NCI-H187 treated with DMSO at 0.1 percent for 48 hours (cell line): ENCODE measurements around the gene PTPRN2.

Experiments used
- DNase-seq: peaks from one replicate; lab custom pipeline; 2025; lab: John Stamatoyannopoulos, UW

The PTPRN2 gene

DNA sequence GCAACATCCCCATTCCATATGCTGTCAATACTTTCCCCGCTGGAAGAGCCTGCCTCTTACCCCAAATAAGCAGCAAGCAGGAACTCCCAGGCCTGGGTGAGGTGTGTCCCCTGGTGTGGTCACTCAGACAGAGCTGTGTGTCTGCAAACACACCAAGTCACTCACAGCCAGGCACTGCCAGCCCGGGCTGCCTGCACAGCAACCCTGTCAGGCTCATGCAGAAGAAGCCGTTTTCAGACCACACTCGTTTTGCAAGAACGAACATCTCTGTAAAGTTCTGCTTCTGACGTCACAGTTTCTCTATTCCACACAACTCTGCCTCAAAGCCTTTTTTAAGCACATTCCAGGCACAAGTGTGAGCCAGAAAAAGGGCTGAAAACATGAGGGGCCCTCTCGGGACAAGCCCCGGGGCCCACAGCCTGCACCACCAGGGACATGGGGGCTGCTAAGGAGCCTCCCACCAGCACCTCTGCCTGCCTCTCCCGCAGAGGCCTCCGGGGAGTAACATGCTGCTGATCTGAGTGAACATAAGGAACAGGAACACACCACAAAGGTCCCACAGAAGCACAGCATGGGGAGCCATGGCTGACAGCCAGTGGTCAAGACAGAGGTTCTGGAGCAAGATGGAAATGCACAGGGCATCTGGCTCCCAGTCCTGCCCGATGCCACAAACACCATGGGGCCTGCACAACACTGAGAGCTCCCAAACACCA, 11.4 kb downstream of the PTPRN2 start:
- DNase-seq, result no peak

GRCh38 chr7:158574308-158575036, 13.2 kb downstream of the PTPRN2 start:
- no peak for DNase-seq

GRCh38 chr7:158573310-158573709, 14.3 kb downstream of the PTPRN2 start:
- no peak for DNase-seq

DNA sequence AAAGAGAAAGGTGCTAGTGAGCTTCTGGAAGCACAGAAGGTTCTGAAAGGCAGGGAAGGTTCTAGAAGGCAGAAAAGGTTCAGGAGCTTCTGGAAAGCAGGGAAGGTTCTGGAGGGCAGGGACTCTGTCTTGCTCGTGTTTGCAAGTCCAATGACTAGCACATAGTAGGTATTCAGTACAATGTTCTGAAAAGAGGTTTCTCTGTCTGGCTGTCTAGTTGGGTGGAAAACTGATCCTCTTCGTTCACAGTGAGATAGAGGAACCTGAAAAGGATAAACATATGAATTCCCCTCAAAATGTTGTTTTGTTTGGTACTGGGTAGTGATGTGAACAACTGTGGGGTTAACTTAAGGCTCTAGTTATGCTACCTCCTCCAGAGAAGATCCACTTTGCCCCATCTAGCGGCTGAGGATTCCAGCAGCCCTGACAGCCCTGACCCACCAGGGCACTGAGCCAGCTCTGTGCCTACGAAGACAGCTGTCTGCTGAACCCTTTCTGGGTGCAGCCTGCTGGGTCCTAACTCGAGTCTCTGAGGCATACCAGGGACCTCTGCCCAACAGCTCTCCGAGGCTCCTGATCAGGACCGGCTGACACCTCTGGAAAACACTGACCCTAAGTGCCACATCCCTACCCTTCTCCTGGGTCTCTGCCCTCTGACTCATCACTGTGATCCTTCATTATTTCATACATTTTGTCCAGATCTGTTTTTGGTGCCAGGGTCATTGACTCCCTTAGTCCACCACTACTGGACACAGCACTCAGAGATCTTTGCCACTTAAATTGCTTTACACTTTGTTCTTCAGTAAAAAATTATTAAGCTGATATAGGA, 15.4 kb downstream of the PTPRN2 start:
- no peak for DNase-seq

- DNase-seq, result no peak
Measured at GRCh38 chr7:158570449-158571170, 17.0 kb downstream of the PTPRN2 start.

- DNase-seq, result no peak
Measured at GRCh38 chr7:158569858-158570323, 17.7 kb downstream of the PTPRN2 start.

DNA sequence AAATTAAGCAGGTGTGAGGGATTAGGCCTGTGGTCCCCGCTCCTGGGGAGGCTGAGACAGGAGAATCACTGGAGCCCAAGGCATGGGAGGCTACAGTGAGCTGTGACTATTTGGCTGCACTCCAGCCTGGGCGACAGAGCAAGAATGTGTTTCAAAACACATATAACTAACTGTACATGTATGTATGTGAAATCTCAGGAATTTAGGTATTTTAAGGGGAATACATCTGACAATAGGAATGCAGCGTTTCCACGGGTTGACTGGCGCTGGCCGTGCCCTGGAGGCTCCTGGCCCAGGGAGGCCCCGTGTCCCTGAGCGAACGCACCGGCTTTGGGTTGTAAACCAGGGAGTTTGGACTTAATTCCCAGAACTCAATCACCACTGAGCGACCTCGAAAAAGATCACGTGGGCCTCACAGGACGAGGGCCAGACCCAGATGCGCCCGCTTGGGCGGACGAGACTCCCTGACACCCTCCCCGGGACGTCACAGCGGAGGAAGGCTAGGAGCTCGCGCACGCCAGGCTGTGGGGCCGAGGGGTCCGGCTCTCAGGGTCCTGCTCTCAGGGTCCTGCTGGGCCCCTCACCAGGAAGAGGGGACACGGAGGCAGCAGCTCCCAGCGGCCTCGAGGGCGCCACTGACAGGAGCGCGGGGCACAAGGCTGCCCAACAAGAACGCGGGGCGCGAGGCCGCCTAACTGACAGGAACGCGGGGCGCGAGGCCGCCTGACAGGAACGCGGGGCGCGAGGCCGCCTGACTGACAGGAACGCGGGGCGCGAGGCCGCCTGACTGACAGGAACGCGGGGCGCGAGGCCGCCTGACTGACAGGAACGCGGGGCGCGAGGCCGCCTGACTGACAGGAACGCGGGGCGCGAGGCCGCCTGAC, 18.4 kb downstream of the PTPRN2 start:
- DNase-seq, result no peak

DNA sequence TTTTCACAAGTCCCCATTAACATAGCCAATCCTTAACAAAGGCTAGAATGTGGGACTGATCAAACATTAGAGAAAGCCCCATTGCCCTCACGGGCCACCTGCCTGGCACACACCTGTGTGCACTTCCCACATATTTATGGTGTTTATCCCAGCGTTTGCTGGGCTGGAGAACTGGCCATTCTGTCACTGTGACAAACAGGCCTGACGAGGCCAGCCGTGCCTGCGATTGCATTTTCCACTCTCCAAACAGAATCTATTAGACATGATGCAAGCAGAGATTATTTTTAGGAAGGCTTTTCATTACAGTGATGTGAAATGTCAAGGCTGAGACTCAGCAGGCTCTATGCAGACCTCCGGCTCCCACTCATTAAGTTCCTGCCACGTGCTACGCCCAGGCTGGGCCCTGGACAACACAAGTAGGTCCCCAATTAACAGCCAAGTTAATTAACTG, 20.4 kb downstream of the PTPRN2 start:
- no peak for DNase-seq

GRCh38 chr7:158564663-158565035, 23.0 kb downstream of the PTPRN2 start:
- DNase-seq, result no peak

DNA sequence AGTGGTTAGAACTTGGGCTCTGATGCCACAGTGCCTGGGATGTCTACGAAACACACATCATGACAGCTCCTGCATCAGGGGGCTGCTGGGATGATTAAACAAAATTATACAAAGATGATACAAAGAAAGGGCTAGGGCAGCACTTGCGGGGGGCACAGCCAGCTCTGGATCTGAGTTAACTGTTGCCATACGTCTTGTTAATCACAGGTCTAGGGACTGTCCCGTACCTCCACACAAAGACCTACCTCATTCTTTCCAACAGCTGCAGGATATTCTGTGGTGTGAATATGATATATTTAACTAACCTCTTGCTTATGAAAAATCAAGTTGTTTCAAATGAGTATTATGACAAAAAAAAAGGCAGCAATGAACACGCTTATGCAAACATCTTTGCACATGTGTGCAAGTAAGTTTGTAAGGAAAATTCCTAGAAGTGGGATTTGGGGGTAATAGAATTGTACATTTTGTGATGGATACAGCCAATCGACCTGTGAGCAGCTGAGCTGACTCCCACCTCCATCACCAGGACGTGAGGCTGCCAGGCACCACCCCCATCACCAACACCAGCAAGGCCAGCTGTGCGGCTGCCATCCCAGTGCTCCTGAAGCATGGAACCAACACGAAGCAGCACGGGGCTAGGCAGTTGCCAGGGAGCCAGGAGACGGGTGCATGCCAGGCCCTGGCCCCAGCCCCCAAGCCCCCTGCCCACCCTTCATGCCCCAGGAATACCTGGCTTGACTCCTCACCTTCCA, 23.5 kb downstream of the PTPRN2 start:
- no peak for DNase-seq

GRCh38 chr7:158563051-158563450, 24.6 kb downstream of the PTPRN2 start:
- no peak for DNase-seq

GRCh38 chr7:158562517-158562916, 25.1 kb downstream of the PTPRN2 start:
- DNase-seq, result no peak

DNA sequence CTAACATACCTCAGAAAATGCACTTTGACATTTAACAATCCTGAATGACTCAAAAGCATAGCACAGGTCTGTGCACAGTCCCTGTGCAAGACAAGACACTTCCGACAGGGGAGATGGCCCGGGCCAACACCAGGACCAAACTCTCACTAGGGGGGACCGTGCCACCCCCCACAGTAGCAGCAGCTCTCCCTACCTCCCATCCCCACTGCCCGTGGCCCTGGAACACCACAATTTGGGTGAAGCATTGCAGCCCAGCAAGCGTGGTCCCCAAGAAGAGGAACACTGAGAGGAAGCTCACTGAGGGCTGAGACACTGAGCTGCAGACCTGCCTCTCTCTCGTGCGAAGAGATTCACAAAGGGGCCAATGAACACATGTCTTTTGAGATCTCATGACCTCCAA, 26.0 kb downstream of the PTPRN2 start:
- no peak for DNase-seq

DNA sequence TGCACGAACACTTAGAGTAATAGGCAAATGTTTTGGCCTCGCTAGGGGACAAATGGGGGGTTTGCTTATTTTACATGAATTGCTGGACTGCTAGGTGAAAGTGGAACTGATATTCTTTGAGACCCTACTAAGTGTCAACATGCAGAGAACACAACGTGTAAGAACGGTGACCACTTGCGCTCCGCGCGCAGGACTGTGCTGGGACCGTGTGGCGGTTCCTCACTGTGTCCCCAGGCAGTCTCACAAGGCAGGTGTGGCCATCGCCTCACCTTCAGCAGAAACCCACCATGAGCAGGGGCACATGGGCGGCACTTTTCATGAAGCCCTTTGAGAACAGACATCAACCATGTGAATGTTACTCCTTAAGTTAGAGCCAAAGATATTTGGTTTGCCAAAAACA, 27.2 kb downstream of the PTPRN2 start:
- no peak for DNase-seq

DNA sequence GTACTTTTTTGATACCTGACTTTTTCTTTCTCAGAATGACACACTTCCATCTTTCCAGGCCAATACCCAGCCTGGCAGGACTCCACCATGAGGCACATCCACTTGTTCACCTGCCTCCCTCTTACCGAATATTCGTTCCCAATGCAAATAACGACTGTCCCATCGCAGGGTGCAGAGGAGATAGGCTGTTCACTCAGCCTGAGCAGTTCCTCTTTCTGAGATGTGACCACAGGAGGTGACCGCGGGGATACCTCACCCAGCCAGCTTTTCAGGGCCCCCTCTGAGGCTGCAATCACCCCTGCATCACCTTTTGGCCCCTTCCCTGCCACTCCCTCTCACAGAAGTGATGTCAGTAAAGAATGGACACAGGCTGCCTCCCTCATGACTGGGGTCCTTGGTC, 28.3 kb downstream of the PTPRN2 start:
- DNase-seq, result no peak

DNA sequence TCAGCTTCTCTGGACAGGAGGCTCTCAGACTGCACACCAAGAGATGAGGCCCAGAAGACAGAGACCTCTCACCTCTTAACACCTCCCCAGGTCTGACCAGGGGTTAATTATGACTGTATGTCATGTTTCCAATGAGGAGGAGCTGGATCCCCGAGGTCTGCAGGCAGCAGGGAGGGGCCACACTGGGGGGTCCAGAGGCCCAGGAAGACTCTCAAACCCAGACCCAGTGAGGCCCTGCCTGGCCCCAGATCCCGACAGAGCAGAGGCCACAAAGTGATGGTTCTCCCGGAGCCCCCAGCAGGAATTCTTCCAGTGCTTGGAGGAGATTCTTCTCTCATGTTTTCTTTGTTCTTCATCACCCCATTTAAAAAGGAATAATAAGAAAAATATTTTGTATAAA, 28.8 kb downstream of the PTPRN2 start:
- no peak for DNase-seq

DNA sequence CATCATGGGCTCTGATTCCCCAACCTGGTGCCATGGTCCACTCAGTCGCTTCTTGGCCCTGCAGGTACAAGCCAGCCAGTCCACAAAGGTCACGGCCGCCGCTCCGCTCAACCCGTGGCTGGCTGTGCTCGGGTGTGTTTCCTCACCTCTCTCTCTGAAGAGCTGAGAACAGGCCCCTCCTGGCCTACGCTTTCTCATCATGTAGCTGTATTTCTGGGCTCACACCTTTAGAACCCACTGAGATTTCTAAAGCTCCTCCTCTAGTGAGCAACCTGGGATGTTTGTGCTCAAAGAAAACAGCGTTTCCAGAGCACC, 30.2 kb downstream of the PTPRN2 start:
- DNase-seq, result no peak

DNA sequence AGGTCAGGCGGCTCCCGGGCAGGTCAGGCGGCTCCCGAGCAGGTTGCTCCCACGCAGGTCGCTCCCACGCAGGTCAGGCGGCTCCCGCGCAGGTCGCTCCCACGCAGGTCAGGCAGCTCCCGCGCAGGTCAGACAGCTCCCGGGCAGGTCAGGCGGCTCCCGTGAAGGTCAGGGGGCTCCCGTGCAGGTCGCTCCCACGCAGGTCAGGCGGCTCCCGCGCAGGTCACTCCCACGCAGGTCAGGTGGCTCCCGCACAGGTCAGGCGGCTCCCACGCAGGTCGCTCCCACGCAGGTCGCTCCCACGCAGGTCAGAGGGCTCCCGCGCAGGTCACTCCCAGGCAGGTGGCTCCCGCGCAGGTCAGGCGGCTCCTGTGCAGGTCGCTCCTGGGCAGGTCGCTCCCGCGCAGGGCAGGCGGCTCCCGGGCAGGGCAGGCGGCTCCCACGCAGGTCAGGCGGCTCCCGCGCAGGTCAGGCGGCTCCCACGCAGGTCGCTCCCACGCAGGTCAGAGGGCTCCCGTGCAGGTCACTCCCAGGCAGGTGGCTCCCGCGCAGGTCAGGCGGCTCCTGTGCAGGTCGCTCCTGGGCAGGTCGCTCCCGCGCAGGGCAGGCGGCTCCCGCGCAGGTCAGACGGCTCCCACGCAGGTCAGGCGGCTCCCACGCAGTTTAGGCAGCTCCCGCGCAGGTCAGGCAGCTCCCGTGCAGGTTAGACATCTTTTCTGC, 30.7 kb downstream of the PTPRN2 start:
- DNase-seq, result no peak

DNA sequence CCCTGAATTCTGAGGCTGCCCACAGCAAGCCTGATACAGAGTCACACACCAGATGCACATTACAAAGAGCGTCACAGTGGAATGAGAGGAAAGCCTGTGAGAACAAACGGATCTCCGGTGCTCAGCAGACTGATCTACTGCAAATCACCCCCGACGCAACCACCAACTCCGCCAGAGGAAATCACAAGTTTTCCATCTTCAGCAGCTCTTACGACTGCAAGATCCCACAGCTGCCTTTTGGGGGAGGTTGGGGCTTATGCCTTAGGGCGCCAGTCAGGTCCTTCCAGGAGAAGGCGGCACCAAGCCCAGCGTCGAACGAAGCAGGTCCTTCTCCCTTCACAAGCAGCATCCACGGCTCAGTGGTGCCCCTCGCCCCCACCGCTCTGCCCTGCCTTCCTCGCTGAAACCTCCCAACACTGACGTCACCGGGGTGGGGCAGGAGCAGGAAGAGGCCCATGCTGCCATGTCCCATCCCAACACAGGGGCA, 32.5 kb downstream of the PTPRN2 start:
- no peak for DNase-seq
